Hepatocyte (in vitro differentiated cells): ENCODE results near the gene FNDC3B. TPM values are rescaled to one million over a fixed set of nuclear protein-coding genes. Genes with fewer than 3 reads are reported as not detected.

Experiments
- DNase-seq: peaks from one replicate; pipeline ENCODE4 v3.0.0-alpha.2; 2016; ENCODE audit warnings: low spot score
- H2AFZ ChIP-seq: fragments of 200-600 bp; sonication (generic); 2 replicates; pipeline ENCODE4 v1.6.0; 2016; ENCODE audit warnings: antibody characterized with exemption, mild to moderate bottlenecking
- H3K27ac ChIP-seq: fragments of 200-600 bp; sonication (generic); 2 replicates; pipeline ENCODE4 v1.5.1; 2016; ENCODE audit warnings: mild to moderate bottlenecking
- H3K27me3 ChIP-seq: fragments of 200-600 bp; sonication (generic); 2 replicates; pipeline ENCODE4 v1.6.1; 2016
- H3K36me3 ChIP-seq: fragments of 200-600 bp; sonication (generic); replicated peaks from 2 replicates; pipeline ENCODE4 v1.5.1; 2016; ENCODE audit warnings: low read depth; ENCODE audit not compliant: insufficient read depth
- H3K4me1 ChIP-seq: fragments of 200-600 bp; sonication (generic); 2 replicates; pipeline ENCODE4 v1.5.1; 2016; ENCODE audit warnings: mild to moderate bottlenecking, moderate library complexity; ENCODE audit not compliant: insufficient read depth
- H3K4me2 ChIP-seq: fragments of 200-600 bp; sonication (generic); 2 replicates; pipeline ENCODE4 v1.6.0; 2016
- H3K4me3 ChIP-seq: fragments of 200-600 bp; sonication (generic); 2 replicates; pipeline ENCODE4 v1.5.1; 2016; ENCODE audit warnings: mild to moderate bottlenecking
- H3K79me2 ChIP-seq: fragments of 200-600 bp; sonication (generic); 2 replicates; pipeline ENCODE4 v1.6.0; 2017; ENCODE audit warnings: mild to moderate bottlenecking
- H3K9me2 ChIP-seq: fragments of 200-600 bp; sonication (generic); replicated peaks from 2 replicates; pipeline ENCODE4 v1.6.0; 2017; ENCODE audit warnings: mild to moderate bottlenecking; ENCODE audit not compliant: insufficient read depth
- H3K9me3 ChIP-seq: fragments of 200-600 bp; sonication (generic); 2 replicates; pipeline ENCODE4 v1.5.1; 2016; ENCODE audit warnings: low read depth, mild to moderate bottlenecking
- H4K20me1 ChIP-seq: fragments of 200-600 bp; sonication (generic); 2 replicates; pipeline ENCODE4 v1.6.0; 2016; ENCODE audit warnings: mild to moderate bottlenecking; ENCODE audit not compliant: insufficient read depth, poor library complexity, severe bottlenecking
- CTCF ChIP-seq: fragments of 200-600 bp; sonication (generic); IDR thresholded peaks from 2 replicates; pipeline ENCODE4 v1.5.1; 2016; ENCODE audit warnings: antibody characterized with exemption, mild to moderate bottlenecking; ENCODE audit not compliant: poor library complexity
- EZH2 ChIP-seq: fragments of 200-600 bp; sonication (generic); IDR thresholded peaks from 2 replicates; pipeline ENCODE4 v1.6.1; 2016; ENCODE audit warnings: antibody characterized with exemption, mild to moderate bottlenecking, borderline replicate concordance
- EZH2phosphoT487 ChIP-seq: fragments of 200-600 bp; sonication (generic); IDR thresholded peaks from one replicate; pipeline ENCODE4 v1.6.1; 2018; ENCODE audit warnings: antibody characterized with exemption, mild to moderate bottlenecking, low read depth, moderate library complexity; ENCODE audit not compliant: unreplicated experiment, severe bottlenecking
- WGBS: methylation state at CpG from one replicate; pipeline ENCODE4 v1.1.6; 2016; ENCODE audit warnings: low lambda C conversion rate; ENCODE audit errors: missing lambda C conversion rate; 5-methylcytosine and 5-hydroxymethylcytosine counted together
- polyA plus RNA-seq: library from polyadenylated mRNA; unstranded; fragments of >200 nt; fragmentation: Nextera tagmentation; extraction: Ambion mirVana; gene quantifications from 2 replicates; pipeline ENCODE4 v1.2.1, GENCODE V29; 2016
- total RNA-seq: library from RNA; depleted of rRNA; stranded (reverse); fragments of >200 nt; gene quantifications from 2 replicates; pipeline ENCODE4 v1.2.3, GENCODE V29; 2014

Gene FNDC3B
- total and polyA plus RNA-seq, 2 experiments from 2014 or later = 61.2 to 113 TPM

DNA sequence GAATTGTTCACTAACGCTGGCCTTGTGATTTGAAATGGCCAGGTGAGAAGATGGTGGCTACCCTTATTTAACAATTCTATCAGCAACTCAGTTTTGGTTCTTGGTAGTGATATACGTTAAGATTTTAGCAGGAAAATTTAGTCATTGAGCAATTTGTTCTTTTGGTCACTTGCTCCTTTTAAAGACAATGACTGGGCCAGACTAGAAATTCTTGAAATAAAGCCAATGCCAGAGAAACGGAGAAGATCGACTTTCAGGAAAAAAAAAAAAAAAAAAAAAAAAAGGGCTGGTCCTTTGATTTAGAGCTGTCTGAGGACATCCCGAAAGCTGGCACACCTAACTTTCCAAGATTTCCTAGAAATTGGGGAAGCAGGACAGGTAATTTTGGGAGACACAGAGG lies 178.5 kb downstream of the FNDC3B start:
- H4K20me1 ChIP-seq = peaks cover 29% of the 10 kb centered on the region
- TF ChIP-seq EZH2 (no peak), EZH2phosphoT487 (no peak), CTCF (no peak)

GRCh38 chr3:172218350-172219323 lies 179.3 kb downstream of the FNDC3B start:
- Histone ChIP-seq H3K79me2 (peaks cover 98% of the 10 kb centered on the region), H3K36me3 (no peaks in the 10 kb centered on the region), H4K20me1 (peaks cover 28% of the 10 kb centered on the region), H3K4me2 (no peak overlapping the region), H3K4me3 (no peak overlapping the region), H3K4me1 (peaks cover 8% of the 10 kb centered on the region), H3K9me2 (no peaks in the 10 kb centered on the region), H2AFZ (no peak overlapping the region), H3K9me3 (no peaks in the 10 kb centered on the region), H3K27me3 (no peaks in the 10 kb centered on the region), H3K27ac (no peak overlapping the region)
- no peak for DNase-seq
- 63% methylated on average over 5 of the region's 5 CpGs for WGBS
- TF ChIP-seq EZH2phosphoT487 = no peak
- no peak for TF ChIP-seq CTCF
- TF ChIP-seq EZH2 = no peak

More for the DNA sequence above, 178.5 kb downstream of the FNDC3B start:
- Histone ChIP-seq H3K4me3 (no peak overlapping the region), H3K9me2 (no peaks in the 10 kb centered on the region), H3K4me2 (no peak overlapping the region), H3K27ac (no peak overlapping the region), H3K36me3 (no peaks in the 10 kb centered on the region), H3K27me3 (no peaks in the 10 kb centered on the region), H3K79me2 (peaks cover 96% of the 10 kb centered on the region), H3K4me1 (peaks cover 10% of the 10 kb centered on the region), H2AFZ (no peak overlapping the region), H3K9me3 (no peaks in the 10 kb centered on the region)
- DNase-seq = no peak
- WGBS = 81% methylated on average over 5 of the region's 5 CpGs

- no peaks in the 10 kb centered on the region for H3K9me2 ChIP-seq
- no peak overlapping the region for H3K4me3 ChIP-seq
- H4K20me1 ChIP-seq = peaks cover 25% of the 10 kb centered on the region
- H3K9me3 ChIP-seq = no peaks in the 10 kb centered on the region
- H2AFZ ChIP-seq = no peak overlapping the region
- no peak overlapping the region for H3K27ac ChIP-seq
- no peak for DNase-seq
- TF ChIP-seq EZH2phosphoT487 = no peak
- no peak for TF ChIP-seq EZH2
- no peak for TF ChIP-seq CTCF
- no peaks in the 10 kb centered on the region for H3K36me3 ChIP-seq
- H3K27me3 ChIP-seq = no peaks in the 10 kb centered on the region
- H3K79me2 ChIP-seq = peaks cover 98% of the 10 kb centered on the region
- H3K4me2 ChIP-seq = no peak overlapping the region
- H3K4me1 ChIP-seq = peaks cover 10% of the 10 kb centered on the region
Observed at GRCh38 chr3:172219750-172220149, 180.4 kb downstream of the FNDC3B start.
